B cell (primary cell): ENCODE measurements around the gene IGFALS. TPM values are rescaled to one million over a fixed set of nuclear protein-coding genes. Genes with fewer than 3 reads are reported as not detected.

Experiments used
- ATAC-seq: fragments of 200-7000 bp; cut with Tn5 transposase; one replicate; pipeline ENCODE4 v1.10.0; 2021; ENCODE audit warnings: low read depth, mild to moderate bottlenecking, moderate number of reproducible peaks, moderate library complexity
- CTCF ChIA-PET: fragments of 350-600 bp; sonication (Branson Sonifier 250); formaldehyde crosslinking; loops from one replicate; lab custom pipeline; 2021; ENCODE audit warnings: antibody characterized with exemption, inconsistent platforms; lab: Charles Lee
- POLR2A ChIA-PET: fragments of 350-600 bp; sonication (Branson Sonifier 250); formaldehyde crosslinking; loops from one replicate; lab custom pipeline; 2021; ENCODE audit warnings: antibody characterized with exemption; lab: Charles Lee
- DNase-seq: peaks from one replicate; pipeline ENCODE4 v3.0.0; 2013
- H2AFZ ChIP-seq: 2 replicates; pipeline ENCODE4 v1.6.1; 2012; ENCODE audit warnings: mild to moderate bottlenecking, low read depth, low read length; ENCODE audit not compliant: insufficient read depth, poor library complexity, severe bottlenecking
- H3K27ac ChIP-seq, 2 donors: 1 replicate in 1 of 2; 2 replicates in 1 of 2; pipeline ENCODE4 v1.5.1; 2012 to 2013; ENCODE audit warnings: low read length in 2 of 2, mild to moderate bottlenecking in 2 of 2, moderate library complexity in 1 of 2
- H3K27me3 ChIP-seq, 4 experiments: fragments of 200-600 bp in 1 of 4; sonication (generic) in 1 of 4; replicated peaks in 1 of 4; 1 replicate in 2 of 4; 2 replicates in 2 of 4; pipeline versions ENCODE4 v1.6.1 to v1.7.0; 2013 to 2016; ENCODE audit warnings: low read length in 3 of 4, mild to moderate bottlenecking in 2 of 4, mixed read lengths in 1 of 4, moderate library complexity in 1 of 4; ENCODE audit not compliant: insufficient read depth in 4 of 4, control insufficient read depth in 3 of 4; ENCODE audit errors: control extremely low read depth in 1 of 4
- H3K36me3 ChIP-seq, 2 experiments: replicated peaks in 1 of 2; 1 replicate in 1 of 2; 2 replicates in 1 of 2; pipeline versions ENCODE4 v1.6.1 to v1.7.1; 2013; ENCODE audit warnings: low read length in 1 of 2; ENCODE audit not compliant: insufficient read depth in 2 of 2, control insufficient read depth in 1 of 2; ENCODE audit errors: control extremely low read depth in 1 of 2, extremely low read depth in 1 of 2
- H3K4me1 ChIP-seq, 2 donors: fragments of 200-600 bp in 1 of 2; sonication (generic) in 1 of 2; 1 replicate in 1 of 2; 2 replicates in 1 of 2; pipeline versions ENCODE4 v1.5.1 to v1.6.1; 2013 to 2017; ENCODE audit warnings: low read length in 2 of 2; ENCODE audit not compliant: control insufficient read depth in 2 of 2, insufficient read depth in 2 of 2
- H3K4me2 ChIP-seq: replicated peaks from 2 replicates; pipeline ENCODE3; 2012; ENCODE audit warnings: mild to moderate bottlenecking, low read depth, low read length; ENCODE audit not compliant: poor library complexity, severe bottlenecking
- H3K4me3 ChIP-seq, 5 experiments: fragments of 200-600 bp in 1 of 5; sonication (generic) in 1 of 5; 1 replicate in 3 of 5; 2 replicates in 2 of 5; pipeline versions ENCODE4 v1.5.1 to v1.7.0; 2011 to 2016; ENCODE audit warnings: low read length in 4 of 5, mild to moderate bottlenecking in 4 of 5, low read depth in 2 of 5, control low read depth in 1 of 5, moderate library complexity in 1 of 5; ENCODE audit not compliant: insufficient read depth in 1 of 5; ENCODE audit errors: control extremely low read depth in 1 of 5, extremely low read depth in 1 of 5
- H3K79me2 ChIP-seq: fragments of 200-600 bp; sonication (generic); one replicate; pipeline ENCODE4 v1.6.0; 2016; ENCODE audit warnings: low read length; ENCODE audit not compliant: control insufficient read depth, insufficient read depth
- H3K9ac ChIP-seq: fragments of 200-600 bp; sonication (generic); 2 replicates; pipeline ENCODE4 v1.6.1; 2017; ENCODE audit warnings: mild to moderate bottlenecking, low read length, moderate library complexity
- H3K9me3 ChIP-seq, 3 donors: one replicate each; pipeline versions ENCODE4 v1.6.1 to v1.7.1; 2013; ENCODE audit warnings: low read length in 2 of 3; ENCODE audit not compliant: control insufficient read depth in 2 of 3, insufficient read depth in 1 of 3; ENCODE audit errors: control extremely low read depth in 1 of 3
- H4K20me1 ChIP-seq: 2 replicates; pipeline ENCODE4 v1.6.0; 2012; ENCODE audit warnings: mild to moderate bottlenecking, low read length; ENCODE audit not compliant: insufficient read depth, control insufficient read depth, poor library complexity, severe bottlenecking
- H3K27ac Mint-ChIP-seq: one replicate; pipeline ENCODE4 v1.8.0; 2021; ENCODE audit warnings: mixed read lengths
- H3K27me3 Mint-ChIP-seq: one replicate; pipeline ENCODE4 v1.8.0; 2021; ENCODE audit warnings: mixed read lengths
- H3K4me1 Mint-ChIP-seq: one replicate; pipeline ENCODE4 v1.8.0; 2021; ENCODE audit warnings: mixed read lengths
- H3K4me3 Mint-ChIP-seq: one replicate; pipeline ENCODE4 v1.8.0; 2021; ENCODE audit warnings: mixed read lengths
- H3K9me3 Mint-ChIP-seq: one replicate; pipeline ENCODE4 v1.8.0; 2022; ENCODE audit warnings: mixed read lengths; ENCODE audit not compliant: insufficient read depth
- EZH2 ChIP-seq: IDR thresholded peaks from 2 replicates; pipeline ENCODE4 v1.6.1; 2012; ENCODE audit warnings: borderline replicate concordance, low read depth, mild to moderate bottlenecking, moderate library complexity, low read length; ENCODE audit not compliant: insufficient read depth, poor library complexity, severe bottlenecking
- WGBS: methylation state at CpG from one replicate; pipeline ENCODE4 v1.1.5; 2013; ENCODE audit warnings: missing lambda C conversion rate; ENCODE audit not compliant: insufficient coverage; 5-methylcytosine and 5-hydroxymethylcytosine counted together
- intact Hi-C: fragments of 100-400 bp; cut with micrococcal nuclease; formaldehyde crosslinking; loops from one replicate; pipeline ENCODE4 v1.10.0; 2022
- polyA plus RNA-seq: library from polyadenylated mRNA; depleted of rRNA; stranded (reverse); fragments of >200 nt; gene quantifications from 2 replicates; pipeline ENCODE4 v1.2.3, GENCODE V29; 2012
- total RNA-seq, 2 donors: library from RNA; stranded (reverse); fragments of 120-200 nt in 1 of 2; gene quantifications; 1 replicate in 1 of 2; 2 replicates in 1 of 2; pipeline versions ENCODE4 v1.2.3 to v1.2.4, GENCODE V29; 2013 to 2022
- TF ChIP-seq, protein P1 (sequence below): fragments of 200-600 bp; IDR thresholded peaks from one replicate; pipeline ENCODE4 v1.8.0; 2022; ENCODE audit warnings: antibody characterized with exemption, mild to moderate bottlenecking

Gene IGFALS
- total and polyA plus RNA-seq, 2 donors (not counting 1 experiment from before 2014, with no cell fraction given) = 0.49 TPM; not detected in 1

GRCh38 chr16:1767116-1767994 lies 26.1 kb downstream of the IGFALS start:
- no peaks in the 10 kb centered on the region for H3K27me3 ChIP-seq

More at GRCh38 chr16:1767116-1767994, 26.1 kb downstream of the IGFALS start:
- H3K4me1 ChIP-seq = peaks cover 11 to 17% of the 10 kb centered on the region in 2 donors
- ChIA-PET POLR2A (interaction anchor here (1.1 kb wide), 1 partner anchor 8 kb away, joined by 3 read pairs; no protein-coding TSS in a partner anchor), CTCF (interaction anchor here (1.2 kb wide), 1 partner anchor 61 kb away, joined by 4 read pairs; the partner anchor contains the start of gene MAPK8IP3)
- H2AFZ ChIP-seq = no peak overlapping the region
- peaks cover 0 to 59% of the 10 kb centered on the region in 2 experiments for H3K36me3 ChIP-seq
- Mint-ChIP-seq H3K9me3 (no peaks in the 10 kb centered on the region), H3K4me1 (peaks cover 12% of the 10 kb centered on the region), H3K27ac (no peak overlapping the region), H3K4me3 (no peak overlapping the region), H3K27me3 (no peaks in the 10 kb centered on the region)
- no peak overlapping the region for H3K4me3 ChIP-seq
- DNase-seq = no peak
- ATAC-seq = no peak
- H3K4me2 ChIP-seq = no peak overlapping the region
- H3K9me3 ChIP-seq = peaks cover 0 to 4% (median 0%) of the 10 kb centered on the region in 3 donors
- H3K79me2 ChIP-seq = peaks cover 4% of the 10 kb centered on the region
- H3K9ac ChIP-seq = no peak overlapping the region
- intact Hi-C loops = no loop called here
- no peak overlapping the region for H3K27ac ChIP-seq
- WGBS = 98% methylated on average over 36 of the region's 42 CpGs
- TF ChIP-seq, protein P1, sequence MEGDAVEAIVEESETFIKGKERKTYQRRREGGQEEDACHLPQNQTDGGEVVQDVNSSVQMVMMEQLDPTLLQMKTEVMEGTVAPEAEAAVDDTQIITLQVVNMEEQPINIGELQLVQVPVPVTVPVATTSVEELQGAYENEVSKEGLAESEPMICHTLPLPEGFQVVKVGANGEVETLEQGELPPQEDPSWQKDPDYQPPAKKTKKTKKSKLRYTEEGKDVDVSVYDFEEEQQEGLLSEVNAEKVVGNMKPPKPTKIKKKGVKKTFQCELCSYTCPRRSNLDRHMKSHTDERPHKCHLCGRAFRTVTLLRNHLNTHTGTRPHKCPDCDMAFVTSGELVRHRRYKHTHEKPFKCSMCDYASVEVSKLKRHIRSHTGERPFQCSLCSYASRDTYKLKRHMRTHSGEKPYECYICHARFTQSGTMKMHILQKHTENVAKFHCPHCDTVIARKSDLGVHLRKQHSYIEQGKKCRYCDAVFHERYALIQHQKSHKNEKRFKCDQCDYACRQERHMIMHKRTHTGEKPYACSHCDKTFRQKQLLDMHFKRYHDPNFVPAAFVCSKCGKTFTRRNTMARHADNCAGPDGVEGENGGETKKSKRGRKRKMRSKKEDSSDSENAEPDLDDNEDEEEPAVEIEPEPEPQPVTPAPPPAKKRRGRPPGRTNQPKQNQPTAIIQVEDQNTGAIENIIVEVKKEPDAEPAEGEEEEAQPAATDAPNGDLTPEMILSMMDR = no peak
- no peak for TF ChIP-seq EZH2
- H4K20me1 ChIP-seq = peaks cover 26% of the 10 kb centered on the region
